Muscle of leg (tissue), 16 donors: ENCODE measurements around the gene CRISP3. TPM values are rescaled to one million over a fixed set of nuclear protein-coding genes. Genes with fewer than 3 reads are reported as not detected.

ENCODE experiments used
- DNase-seq: peaks from one replicate; pipeline ENCODE4 v3.0.0; 2013
- H3K27ac ChIP-seq: one replicate; pipeline ENCODE4 v1.5.1; 2013; ENCODE audit warnings: mild to moderate bottlenecking, low read length, control low read depth
- H3K27me3 ChIP-seq: one replicate; pipeline ENCODE4 v1.6.1; 2013; ENCODE audit warnings: low read length; ENCODE audit not compliant: control insufficient read depth, insufficient read depth
- H3K36me3 ChIP-seq: one replicate; pipeline ENCODE4 v1.6.1; 2013; ENCODE audit warnings: low read length; ENCODE audit not compliant: control insufficient read depth, insufficient read depth
- H3K4me1 ChIP-seq: one replicate; pipeline ENCODE4 v1.6.1; 2013; ENCODE audit warnings: low read length; ENCODE audit not compliant: control insufficient read depth, insufficient read depth
- H3K4me3 ChIP-seq: one replicate; pipeline ENCODE4 v1.5.1; 2013; ENCODE audit warnings: low read length, control low read depth
- H3K9me3 ChIP-seq: replicated peaks from 2 replicates; pipeline ENCODE4 v1.6.1; 2013; ENCODE audit warnings: low read depth, low read length; ENCODE audit not compliant: control insufficient read depth
- WGBS: methylation state at CpG from one replicate; pipeline ENCODE4 v1.1.5; 2013; ENCODE audit warnings: missing lambda C conversion rate; ENCODE audit not compliant: insufficient coverage; 5-methylcytosine and 5-hydroxymethylcytosine counted together
- long read RNA-seq, 11 donors: transcript quantifications; one replicate each; lab custom pipeline, GENCODE V29; 2026
- polyA plus RNA-seq, 8 donors: library from polyadenylated mRNA; unstranded; fragments of 120-200 nt; gene quantifications; one replicate each; pipeline versions ENCODE4 v1.2.1 to v1.2.3, GENCODE V29; 2013; ENCODE audit warnings: inconsistent platforms in 1 of 8, low replicate concordance in 1 of 8; ENCODE audit not compliant: insufficient read length in 8 of 8, insufficient read depth in 1 of 8
- total RNA-seq: library from RNA; stranded (reverse); fragments of 120-200 nt; gene quantifications from one replicate; pipeline ENCODE4 v1.2.4, GENCODE V29; 2013

The CRISP3 gene
- total RNA-seq (0.04 TPM), polyA plus RNA-seq (under 1 TPM in 7 of 8 donors, not detected in 1; 0.12 to 0.43 (median 0.28) TPM)
- long read RNA-seq, donor 1 = 0 reads
- long read RNA-seq, donor 2 = 0 reads
- long read RNA-seq, donor 3 = 0 reads
- long read RNA-seq, donor 4 = 0 reads
- long read RNA-seq, donor 5 = 0 reads
- long read RNA-seq, donor 6 = 0 reads
- long read RNA-seq, donor 7 = 0 reads
- long read RNA-seq, donor 8 = 0 reads
- long read RNA-seq, donor 9, partial matches to known transcripts = 0 of 1 reads
- long read RNA-seq, donor 9, other reads (novel, unspliced or antisense) = 0 of 1 reads
- long read RNA-seq, donor 10 = 0 reads
- long read RNA-seq, donor 11 = 0 reads

GRCh38 chr6:49744259-49744658 lies at the start of gene CRISP3:
TSS of gene CRISP3 (minus strand) at chr6:49744388. CDS start at chr6:49744367, 21 bp downstream.
- no peak for DNase-seq
- Histone ChIP-seq H3K4me1 (no peaks in the 10 kb centered on the region), H3K27ac (no peak within 1 kb of the TSS), H3K9me3 (no peaks in the 10 kb centered on the region), H3K36me3 (no peaks in the 10 kb centered on the region), H3K4me3 (no peak within 1 kb of the TSS), H3K27me3 (no peaks in the 10 kb centered on the region)
- WGBS = 0% methylated on average over 1 of the region's 1 CpG

GRCh38 chr6:49790341-49790740 lies 46.2 kb upstream of the CRISP3 start:
- no peaks in the 10 kb centered on the region for H3K27me3 ChIP-seq
- H3K9me3 ChIP-seq = no peaks in the 10 kb centered on the region
- no peaks in the 10 kb centered on the region for H3K36me3 ChIP-seq
- 50% methylated on average over 1 of the region's 2 CpGs for WGBS
- no peak overlapping the region for H3K27ac ChIP-seq
- no peaks in the 10 kb centered on the region for H3K4me1 ChIP-seq
- no peak overlapping the region for H3K4me3 ChIP-seq
- no peak for DNase-seq

- no peaks in the 10 kb centered on the region for H3K4me1 ChIP-seq
- no peak for DNase-seq
- no peak within 1 kb of the TSS for H3K4me3 ChIP-seq
- H3K36me3 ChIP-seq = no peaks in the 10 kb centered on the region
- H3K9me3 ChIP-seq = no peaks in the 10 kb centered on the region
- no peak within 1 kb of the TSS for H3K27ac ChIP-seq
- no peaks in the 10 kb centered on the region for H3K27me3 ChIP-seq
- 57% methylated on average over 1 of the region's 8 CpGs for WGBS
Observed at GRCh38 chr6:49787176-49787575, 43.0 kb upstream of the CRISP3 start, which contains the start of gene PGK2. TSS of gene PGK2 (minus strand) at chr6:49787285. CDS start at chr6:49787187, 98 bp downstream.

GRCh38 chr6:49784272-49784671 lies 40.1 kb upstream of the CRISP3 start:
- no peaks in the 10 kb centered on the region for H3K27me3 ChIP-seq
- H3K4me3 ChIP-seq = no peak overlapping the region
- H3K9me3 ChIP-seq = no peaks in the 10 kb centered on the region
- no peak overlapping the region for H3K27ac ChIP-seq
- H3K4me1 ChIP-seq = no peaks in the 10 kb centered on the region
- DNase-seq = no peak
- H3K36me3 ChIP-seq = no peaks in the 10 kb centered on the region

GRCh38 chr6:49782725-49783124 lies 38.5 kb upstream of the CRISP3 start:
- H3K4me3 ChIP-seq = no peak overlapping the region
- H3K9me3 ChIP-seq = no peaks in the 10 kb centered on the region
- H3K4me1 ChIP-seq = no peaks in the 10 kb centered on the region
- no peaks in the 10 kb centered on the region for H3K27me3 ChIP-seq
- no peak overlapping the region for H3K27ac ChIP-seq
- no peaks in the 10 kb centered on the region for H3K36me3 ChIP-seq
- no peak for DNase-seq
- WGBS = 100% methylated on average over 3 of the region's 7 CpGs

- H3K27me3 ChIP-seq = no peaks in the 10 kb centered on the region
Observed at GRCh38 chr6:49782293-49782692, 38.1 kb upstream of the CRISP3 start.

GRCh38 chr6:49776444-49776843 lies 32.3 kb upstream of the CRISP3 start:
- DNase-seq = no peak
- Histone ChIP-seq H3K27me3 (no peaks in the 10 kb centered on the region), H3K4me1 (no peaks in the 10 kb centered on the region), H3K4me3 (no peak overlapping the region), H3K9me3 (no peaks in the 10 kb centered on the region), H3K27ac (no peak overlapping the region), H3K36me3 (no peaks in the 10 kb centered on the region)
- 60% methylated on average over 1 of the region's 1 CpG for WGBS

More at GRCh38 chr6:49782293-49782692, 38.1 kb upstream of the CRISP3 start:
- Histone ChIP-seq H3K4me3 (no peak overlapping the region), H3K4me1 (no peaks in the 10 kb centered on the region), H3K36me3 (no peaks in the 10 kb centered on the region), H3K27ac (no peak overlapping the region), H3K9me3 (no peaks in the 10 kb centered on the region)
- no CpG with 5 or more reads among the region's 1 CpG for WGBS
- no peak for DNase-seq

- DNase-seq = no peak
- Histone ChIP-seq H3K36me3 (no peaks in the 10 kb centered on the region), H3K9me3 (no peaks in the 10 kb centered on the region), H3K27ac (no peak overlapping the region), H3K4me1 (no peaks in the 10 kb centered on the region), H3K4me3 (no peak overlapping the region), H3K27me3 (no peaks in the 10 kb centered on the region)
Observed at GRCh38 chr6:49775043-49775442, 30.9 kb upstream of the CRISP3 start.

GRCh38 chr6:49772285-49772684 lies 28.1 kb upstream of the CRISP3 start:
- WGBS = 68% methylated on average over 3 of the region's 5 CpGs
- H3K4me3 ChIP-seq = no peak overlapping the region
- H3K27me3 ChIP-seq = no peaks in the 10 kb centered on the region
- H3K36me3 ChIP-seq = no peaks in the 10 kb centered on the region
- H3K9me3 ChIP-seq = no peaks in the 10 kb centered on the region
- no peak overlapping the region for H3K27ac ChIP-seq
- no peaks in the 10 kb centered on the region for H3K4me1 ChIP-seq
- no peak for DNase-seq

GRCh38 chr6:49766762-49767161 lies 22.6 kb upstream of the CRISP3 start:
- H3K36me3 ChIP-seq = no peaks in the 10 kb centered on the region
- no peak for DNase-seq
- H3K27me3 ChIP-seq = no peaks in the 10 kb centered on the region
- H3K27ac ChIP-seq = no peak overlapping the region
- WGBS = 50% methylated on average over 1 of the region's 2 CpGs
- no peaks in the 10 kb centered on the region for H3K9me3 ChIP-seq
- no peak overlapping the region for H3K4me3 ChIP-seq
- no peaks in the 10 kb centered on the region for H3K4me1 ChIP-seq
